Keratinocyte (primary cell): ENCODE results near the gene EFCAB6.

Experiments
- EZH2 ChIP-seq: IDR thresholded peaks from one replicate; pipeline ENCODE4 v1.6.1; 2012; ENCODE audit warnings: inconsistent platforms, mild to moderate bottlenecking, low read length, moderate library complexity
- TF ChIP-seq, protein P1 (sequence below), 3 experiments: IDR thresholded peaks in 1 of 3; conservative IDR thresholded peaks in 1 of 3; optimal IDR thresholded peaks in 1 of 3; 2 replicates in 2 of 3; 3 replicates in 1 of 3; pipeline versions ENCODE3 to v1.5.1; 2011; ENCODE audit warnings: low read length in 3 of 3, mild to moderate bottlenecking in 3 of 3, moderate library complexity in 2 of 3, control low read depth in 1 of 3, inconsistent platforms in 1 of 3; ENCODE audit not compliant: insufficient read depth in 2 of 3; ENCODE audit errors: extremely low read depth in 1 of 3

DNA sequence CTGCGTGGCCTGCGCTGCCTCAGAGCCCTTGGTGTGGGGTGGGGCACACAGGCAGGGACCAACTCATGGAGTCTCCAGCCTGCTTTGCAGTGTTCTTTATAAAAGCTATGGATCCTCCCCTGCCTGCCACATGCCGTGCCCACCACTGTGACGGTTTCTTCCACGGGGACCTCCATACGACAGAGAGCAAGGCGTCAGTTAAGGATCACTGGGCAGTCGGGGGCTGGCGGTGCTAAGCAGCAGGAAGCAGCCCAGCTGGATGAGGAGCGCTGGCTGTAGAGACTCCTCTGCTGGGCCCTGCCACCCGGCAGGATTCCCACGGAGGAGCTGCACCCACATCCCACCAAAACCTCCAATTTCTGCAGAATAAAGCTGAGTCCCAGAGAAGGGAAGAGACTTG, 23.1 kb upstream of the EFCAB6 start:
- TF ChIP-seq EZH2: no peak
- TF ChIP-seq, protein P1, sequence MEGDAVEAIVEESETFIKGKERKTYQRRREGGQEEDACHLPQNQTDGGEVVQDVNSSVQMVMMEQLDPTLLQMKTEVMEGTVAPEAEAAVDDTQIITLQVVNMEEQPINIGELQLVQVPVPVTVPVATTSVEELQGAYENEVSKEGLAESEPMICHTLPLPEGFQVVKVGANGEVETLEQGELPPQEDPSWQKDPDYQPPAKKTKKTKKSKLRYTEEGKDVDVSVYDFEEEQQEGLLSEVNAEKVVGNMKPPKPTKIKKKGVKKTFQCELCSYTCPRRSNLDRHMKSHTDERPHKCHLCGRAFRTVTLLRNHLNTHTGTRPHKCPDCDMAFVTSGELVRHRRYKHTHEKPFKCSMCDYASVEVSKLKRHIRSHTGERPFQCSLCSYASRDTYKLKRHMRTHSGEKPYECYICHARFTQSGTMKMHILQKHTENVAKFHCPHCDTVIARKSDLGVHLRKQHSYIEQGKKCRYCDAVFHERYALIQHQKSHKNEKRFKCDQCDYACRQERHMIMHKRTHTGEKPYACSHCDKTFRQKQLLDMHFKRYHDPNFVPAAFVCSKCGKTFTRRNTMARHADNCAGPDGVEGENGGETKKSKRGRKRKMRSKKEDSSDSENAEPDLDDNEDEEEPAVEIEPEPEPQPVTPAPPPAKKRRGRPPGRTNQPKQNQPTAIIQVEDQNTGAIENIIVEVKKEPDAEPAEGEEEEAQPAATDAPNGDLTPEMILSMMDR (optimal IDR thresholded peaks at IDR 0.05 in 1 of 3, IDR thresholded peaks at IDR 0.05 in 1 of 3, conservative IDR thresholded peaks at IDR 0.05 in 1 of 3; ENCODE audit: extremely low read depth in 1 of 3, insufficient read depth in 2 of 3, low read length in 3 of 3): no peak
